ENCODE results near the gene TMEM248.
"Not testable (repeated sequence)": the region's sequence is repeated elsewhere in the genome, so short reads cannot be mapped to it uniquely, and the experiment has no call there.

DNA sequence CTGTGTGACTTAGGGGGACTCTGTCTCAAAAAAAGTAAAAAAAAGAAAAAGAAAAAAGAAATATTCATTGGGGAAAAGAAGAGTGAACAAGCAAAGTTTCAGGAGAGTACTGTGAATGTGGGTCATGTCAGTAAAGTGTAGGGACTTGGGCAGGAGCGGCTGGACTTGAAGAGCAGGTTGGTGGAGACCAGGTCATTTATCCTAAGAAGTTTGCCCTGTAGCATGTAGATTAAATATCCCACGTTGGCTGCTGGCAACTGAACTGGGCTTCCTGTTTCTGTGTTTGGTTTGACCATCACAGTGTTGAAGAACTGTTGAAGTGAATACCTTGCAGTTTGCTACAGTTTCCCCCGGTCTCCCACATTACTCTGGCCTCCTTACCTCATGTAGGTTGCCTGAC, 32.8 kb upstream of the TMEM248 start:
- TF ChIP-seq, protein P1, sequence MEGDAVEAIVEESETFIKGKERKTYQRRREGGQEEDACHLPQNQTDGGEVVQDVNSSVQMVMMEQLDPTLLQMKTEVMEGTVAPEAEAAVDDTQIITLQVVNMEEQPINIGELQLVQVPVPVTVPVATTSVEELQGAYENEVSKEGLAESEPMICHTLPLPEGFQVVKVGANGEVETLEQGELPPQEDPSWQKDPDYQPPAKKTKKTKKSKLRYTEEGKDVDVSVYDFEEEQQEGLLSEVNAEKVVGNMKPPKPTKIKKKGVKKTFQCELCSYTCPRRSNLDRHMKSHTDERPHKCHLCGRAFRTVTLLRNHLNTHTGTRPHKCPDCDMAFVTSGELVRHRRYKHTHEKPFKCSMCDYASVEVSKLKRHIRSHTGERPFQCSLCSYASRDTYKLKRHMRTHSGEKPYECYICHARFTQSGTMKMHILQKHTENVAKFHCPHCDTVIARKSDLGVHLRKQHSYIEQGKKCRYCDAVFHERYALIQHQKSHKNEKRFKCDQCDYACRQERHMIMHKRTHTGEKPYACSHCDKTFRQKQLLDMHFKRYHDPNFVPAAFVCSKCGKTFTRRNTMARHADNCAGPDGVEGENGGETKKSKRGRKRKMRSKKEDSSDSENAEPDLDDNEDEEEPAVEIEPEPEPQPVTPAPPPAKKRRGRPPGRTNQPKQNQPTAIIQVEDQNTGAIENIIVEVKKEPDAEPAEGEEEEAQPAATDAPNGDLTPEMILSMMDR (IDR thresholded peaks at IDR 0.05; ENCODE audit: poor library complexity, severe bottlenecking) = not testable (repeated sequence)
- not testable (repeated sequence) for TF ChIP-seq POLR2AphosphoS5 (IDR thresholded peaks at IDR 0.05); EP300 (conservative IDR thresholded peaks at IDR 0.05; ENCODE audit: poor library complexity, severe bottlenecking); EZH2 (IDR thresholded peaks at IDR 0.05; ENCODE audit: borderline replicate concordance, insufficient read depth, low read length, poor library complexity, severe bottlenecking); RAD21 (conservative IDR thresholded peaks at IDR 0.05); MXI1 (conservative IDR thresholded peaks at IDR 0.05; ENCODE audit: poor library complexity, severe bottlenecking)
